Naive thymus-derived CD8-positive, alpha-beta T cell (primary cell): Measurements from ENCODE around the gene CALU. TPM values are rescaled to one million over a fixed set of nuclear protein-coding genes. Genes with fewer than 3 reads are reported as not detected.

Experiments
- ATAC-seq, 2 donors: fragments of 150-1000 bp; cut with Tn5 transposase in 1 of 2; sonication (Bioruptor Pico), chemical (Tn5 transposase) in 1 of 2; 1 replicate in 1 of 2; 2 replicates in 1 of 2; pipeline ENCODE4 v1.10.0; 2021; ENCODE audit warnings: mild to moderate bottlenecking in 2 of 2, moderate library complexity in 2 of 2
- POLR2A ChIA-PET: fragments of 350-600 bp; sonication (Branson Sonifier 250); formaldehyde crosslinking; loops from one replicate; lab custom pipeline; 2021; ENCODE audit warnings: antibody characterized with exemption; lab: Charles Lee
- DNase-seq, 10 donors: peaks; one replicate each; pipeline versions ENCODE4 v3.0.0 to v3.0.0-alpha.2; 2020 to 2022
- H3K27ac Mint-ChIP-seq, 10 donors: one replicate each; pipeline ENCODE4 v1.8.0; 2020 to 2022; ENCODE audit warnings: mild to moderate bottlenecking in 10 of 10, mixed read lengths in 10 of 10, moderate library complexity in 4 of 10, inconsistent platforms in 1 of 10
- H3K27me3 Mint-ChIP-seq, 5 donors: one replicate each; pipeline ENCODE4 v1.8.0; 2021 to 2022; ENCODE audit warnings: mixed read lengths in 5 of 5
- H3K36me3 Mint-ChIP-seq, 3 donors: one replicate each; pipeline ENCODE4 v1.8.0; 2020 to 2022; ENCODE audit warnings: mixed read lengths in 3 of 3, mild to moderate bottlenecking in 2 of 3, inconsistent platforms in 1 of 3
- H3K4me1 Mint-ChIP-seq, 4 donors: one replicate each; pipeline ENCODE4 v1.8.0; 2021 to 2022; ENCODE audit warnings: mixed read lengths in 4 of 4
- H3K4me3 Mint-ChIP-seq, 10 donors: one replicate each; pipeline ENCODE4 v1.8.0; 2020 to 2022; ENCODE audit warnings: mild to moderate bottlenecking in 10 of 10, mixed read lengths in 10 of 10, moderate library complexity in 6 of 10, inconsistent platforms in 1 of 10
- H3K9me3 Mint-ChIP-seq, 9 donors: one replicate each; pipeline ENCODE4 v1.8.0; 2020 to 2022; ENCODE audit warnings: mixed read lengths in 9 of 9, mild to moderate bottlenecking in 3 of 9, inconsistent platforms in 1 of 9, moderate library complexity in 1 of 9
- polyA plus RNA-seq, 3 donors: library from polyadenylated mRNA; unstranded; fragments of 300-500 nt; fragmentation: Illumina TruSeq; gene quantifications; one replicate each; pipeline ENCODE4 v1.2.3, GENCODE V29; 2021
- total RNA-seq, 8 experiments: library from RNA in 2 of 8; stranded (reverse) in 2 of 8; gene quantifications; one replicate each; pipeline ENCODE4 v1.2.3 and lab custom pipeline; 2021 to 2026

The CALU gene
- total and polyA plus RNA-seq, 5 experiments from 2014 or later = 13.6 to 21.5 (median 17.0) TPM

DNA sequence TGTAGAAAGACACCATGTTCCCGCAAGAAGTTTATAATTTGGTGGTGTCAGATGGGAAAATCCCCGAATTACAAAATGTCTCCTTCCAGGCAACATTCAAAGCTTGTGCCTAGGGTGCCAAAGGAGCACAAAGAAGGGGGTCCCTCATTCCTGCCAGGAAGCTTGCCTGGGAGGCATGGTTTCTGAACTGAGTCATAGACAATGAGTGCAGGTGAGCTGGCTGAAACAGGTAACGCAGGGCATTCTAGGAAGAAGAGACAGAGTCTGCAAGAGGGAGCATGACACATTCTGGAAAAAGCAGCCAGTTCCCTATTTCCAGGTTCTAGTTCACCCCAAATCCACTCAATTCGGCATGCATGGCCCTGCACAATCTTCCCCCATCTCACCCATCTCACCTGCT is 11.9 kb upstream of the CALU start:
- no peaks in the 10 kb centered on the region for H3K36me3 Mint-ChIP-seq
- POLR2A ChIA-PET = no interaction called here
- ATAC-seq (no peak), DNase-seq (no peak)
- H3K4me1 Mint-ChIP-seq = no peaks in the 10 kb centered on the region
- H3K9me3 Mint-ChIP-seq = no peaks in the 10 kb centered on the region
- peaks cover 15 to 45% (median 21%) of the 10 kb centered on the region in 5 donors for H3K27me3 Mint-ChIP-seq
- H3K4me3 Mint-ChIP-seq = no peak overlapping the region
- no peak overlapping the region for H3K27ac Mint-ChIP-seq

DNA sequence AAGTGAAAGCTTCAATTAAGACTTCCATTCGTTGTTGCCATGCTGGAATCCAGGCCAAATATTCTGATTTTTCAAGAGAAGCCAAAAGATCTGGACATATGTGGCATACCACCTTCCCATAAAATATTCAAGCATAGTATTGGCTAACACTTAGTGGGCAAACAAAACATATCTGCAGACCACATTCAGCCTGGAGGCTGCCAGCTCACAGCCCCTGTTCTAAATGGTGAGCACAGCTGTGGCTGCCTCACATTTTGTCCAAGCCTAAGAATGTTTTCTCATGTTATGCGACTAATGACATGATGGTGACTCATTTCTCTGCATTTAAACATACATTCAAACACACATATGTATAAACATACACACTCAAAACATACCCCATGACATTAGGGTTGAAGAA is 10.6 kb upstream of the CALU start:
- H3K9me3 Mint-ChIP-seq = no peaks in the 10 kb centered on the region
- no peaks in the 10 kb centered on the region for H3K36me3 Mint-ChIP-seq
- H3K27ac Mint-ChIP-seq = no peak overlapping the region
- POLR2A ChIA-PET = no interaction called here
- no peak overlapping the region for H3K4me3 Mint-ChIP-seq
- ATAC-seq (no peak), DNase-seq (no peak)
- H3K4me1 Mint-ChIP-seq = no peaks in the 10 kb centered on the region
- peaks cover 15 to 45% (median 21%) of the 10 kb centered on the region in 5 donors for H3K27me3 Mint-ChIP-seq

DNA sequence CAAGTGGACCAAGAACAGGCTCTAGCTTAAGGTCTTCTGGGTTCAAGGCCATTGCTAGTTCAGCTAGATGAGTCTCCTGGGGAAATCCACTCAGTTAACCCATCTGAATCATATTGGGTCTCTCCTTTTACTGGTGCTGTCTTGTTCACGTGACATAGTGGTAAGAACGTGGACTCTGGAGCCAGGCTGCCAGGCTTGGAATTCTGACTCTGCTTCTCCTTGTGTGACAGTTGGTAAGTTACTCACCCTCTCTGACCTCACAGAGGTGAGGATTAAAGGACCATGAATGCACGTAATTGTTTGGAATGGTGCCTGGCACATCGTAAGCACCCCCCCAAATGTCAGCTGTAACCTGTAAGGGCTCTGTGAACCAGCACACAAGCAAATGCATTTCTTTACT is 9.7 kb upstream of the CALU start:
- Mint-ChIP-seq H3K27me3 (peaks cover 11 to 40% (median 21%) of the 10 kb centered on the region in 5 donors), H3K4me3 (no peak overlapping the region), H3K27ac (no peak overlapping the region), H3K9me3 (no peaks in the 10 kb centered on the region), H3K4me1 (no peaks in the 10 kb centered on the region), H3K36me3 (no peaks in the 10 kb centered on the region)
- ATAC-seq = no peak
- DNase-seq = no peak
- POLR2A ChIA-PET = no interaction called here

DNA sequence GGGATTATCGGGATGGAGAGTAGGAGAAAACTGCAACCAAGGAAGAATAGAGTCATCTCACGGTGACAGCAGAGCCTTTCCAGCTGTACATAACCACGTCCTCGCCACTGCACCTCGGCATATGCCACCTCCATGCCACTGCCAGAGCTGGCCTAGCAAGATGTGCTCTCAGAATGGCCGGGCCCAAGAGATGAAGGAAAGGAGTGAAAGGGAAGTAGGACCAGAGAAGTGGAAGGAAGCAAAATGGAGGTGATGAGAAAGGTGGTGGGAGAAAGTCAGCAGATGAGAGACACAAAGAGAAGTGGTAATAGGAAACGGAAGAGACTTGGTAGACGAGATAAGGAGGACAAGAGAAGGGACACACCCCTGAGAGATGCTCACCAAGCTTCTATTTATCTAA is 8.0 kb upstream of the CALU start:
- POLR2A ChIA-PET = no interaction called here
- ATAC-seq = no peak
- DNase-seq = no peak
- peak overlapping the region in 1 of 10 donors; percentile 6 for H3K4me3 Mint-ChIP-seq
- H3K27ac Mint-ChIP-seq = peak overlapping the region in 1 of 10 donors; percentile 50
- H3K36me3 Mint-ChIP-seq = no peaks in the 10 kb centered on the region
- H3K4me1 Mint-ChIP-seq = peaks cover 0 to 14% (median 0%) of the 10 kb centered on the region in 4 donors
- H3K9me3 Mint-ChIP-seq = no peaks in the 10 kb centered on the region
- H3K27me3 Mint-ChIP-seq = peaks cover 5 to 28% (median 18%) of the 10 kb centered on the region in 5 donors

DNA sequence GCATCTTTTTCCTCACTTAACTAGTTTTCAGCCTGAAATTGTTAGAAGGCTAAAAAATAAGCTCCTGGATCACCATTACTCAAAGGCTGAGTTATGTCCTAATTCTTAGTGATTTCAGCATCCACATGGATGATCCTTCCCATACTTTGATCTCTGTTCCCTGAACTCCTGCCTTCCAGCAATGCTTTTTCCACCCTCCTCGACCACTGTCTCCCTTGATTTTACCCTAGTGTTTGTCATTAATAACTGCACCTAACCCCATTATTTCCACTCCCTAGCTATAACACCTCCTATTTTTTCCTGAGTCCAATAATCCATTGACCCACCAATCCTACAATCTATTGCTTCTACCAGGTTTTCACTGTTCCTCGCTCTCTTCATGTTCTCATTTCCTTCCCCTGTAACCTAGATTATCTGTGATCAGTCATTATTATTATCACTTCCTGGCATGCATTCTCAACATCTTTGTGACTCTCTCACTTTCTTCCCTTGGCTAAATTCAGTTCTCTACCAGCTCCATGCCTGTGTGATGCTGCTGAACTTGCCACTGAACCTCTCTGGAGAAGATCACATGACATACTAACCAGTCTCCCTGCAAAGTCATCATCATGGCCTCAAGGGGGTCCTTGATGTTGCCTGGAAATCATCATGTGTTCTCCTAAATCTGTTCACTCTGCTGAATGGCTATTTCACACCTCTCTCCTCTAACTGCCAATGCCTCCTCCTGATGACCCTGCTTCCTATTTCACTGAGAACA is 6.5 kb upstream of the CALU start:
- no peak overlapping the region for H3K27ac Mint-ChIP-seq
- H3K36me3 Mint-ChIP-seq = no peaks in the 10 kb centered on the region
- H3K9me3 Mint-ChIP-seq = no peaks in the 10 kb centered on the region
- H3K4me1 Mint-ChIP-seq = peaks cover 0 to 14% (median 1%) of the 10 kb centered on the region in 4 donors
- POLR2A ChIA-PET = no interaction called here
- peaks cover 5 to 13% (median 9%) of the 10 kb centered on the region in 5 donors for H3K27me3 Mint-ChIP-seq
- no peak overlapping the region for H3K4me3 Mint-ChIP-seq
- DNase-seq (no peak), ATAC-seq (no peak)

DNA sequence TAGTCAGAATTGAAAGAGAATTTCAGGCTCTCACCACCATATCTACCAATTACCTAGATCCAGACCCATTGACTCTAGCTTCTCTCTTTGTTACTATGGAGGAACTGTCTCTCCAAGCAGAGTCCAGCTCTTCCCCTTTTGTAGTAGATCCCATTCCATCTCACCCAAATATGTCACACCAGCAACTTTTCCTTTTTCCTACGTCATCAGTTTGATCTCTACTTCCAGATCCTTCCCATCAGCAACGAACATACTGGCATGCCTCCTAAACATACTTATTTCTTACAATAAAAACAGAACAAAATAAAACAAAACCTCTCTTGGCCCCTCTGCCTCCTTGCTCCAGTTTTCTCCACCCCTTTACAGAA is 5.9 kb upstream of the CALU start:
- POLR2A ChIA-PET = no interaction called here
- Mint-ChIP-seq H3K27ac (no peak overlapping the region), H3K4me3 (no peak overlapping the region), H3K36me3 (no peaks in the 10 kb centered on the region), H3K27me3 (peaks cover 5 to 11% (median 8%) of the 10 kb centered on the region in 5 donors), H3K4me1 (peaks cover 3 to 20% (median 6%) of the 10 kb centered on the region in 4 donors), H3K9me3 (no peaks in the 10 kb centered on the region)
- ATAC-seq (no peak), DNase-seq (no peak)

DNA sequence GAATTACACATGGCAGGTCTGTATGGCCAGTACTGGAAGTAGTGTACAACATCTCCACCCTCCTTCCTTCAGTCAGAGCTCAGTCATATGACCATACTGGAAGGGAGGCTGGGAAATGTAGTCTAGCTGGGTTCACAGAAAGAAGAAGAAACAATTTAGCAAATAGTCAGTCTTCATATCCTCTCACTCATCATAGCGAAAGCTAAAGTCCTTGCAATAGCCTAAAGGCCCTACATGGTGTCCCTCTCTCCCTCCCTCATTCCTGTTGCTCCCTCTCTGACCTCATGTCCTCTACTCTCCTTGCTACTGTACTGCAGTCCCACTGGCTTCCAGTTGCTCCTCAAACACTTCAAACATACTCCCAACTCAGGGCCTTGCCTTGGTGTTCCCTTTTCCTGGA is 4.3 kb upstream of the CALU start:
- POLR2A ChIA-PET = no interaction called here
- peak overlapping the region in 1 of 10 donors; percentile 16 for H3K27ac Mint-ChIP-seq

DNA sequence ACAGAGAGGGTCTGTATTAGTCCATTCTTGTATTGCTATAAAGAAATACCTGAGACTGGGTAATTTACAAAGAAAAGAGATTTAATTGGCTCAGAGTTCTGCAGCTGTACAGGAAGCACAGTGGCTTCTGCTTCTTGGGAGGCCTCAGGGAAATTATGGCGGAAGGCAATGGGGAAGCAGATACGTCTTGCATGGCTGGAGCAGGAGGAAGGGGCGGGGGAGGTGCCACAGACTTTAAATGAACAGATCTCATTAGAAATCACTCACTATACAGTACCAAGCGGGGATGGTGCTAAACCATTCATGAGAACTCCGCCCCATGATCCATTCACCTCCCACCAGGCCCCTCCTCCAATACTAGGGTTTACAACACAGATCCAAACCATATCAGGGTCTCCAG is 3.7 kb upstream of the CALU start:
- ATAC-seq = no peak
- Mint-ChIP-seq H3K4me3 (no peak overlapping the region), H3K9me3 (no peaks in the 10 kb centered on the region), H3K36me3 (no peaks in the 10 kb centered on the region), H3K27ac (peak overlapping the region in 1 of 10 donors; percentile 16), H3K27me3 (peaks cover 5 to 11% (median 8%) of the 10 kb centered on the region in 5 donors), H3K4me1 (peaks cover 10 to 36% (median 20%) of the 10 kb centered on the region in 4 donors)
- DNase-seq = no peak
- POLR2A ChIA-PET = no interaction called here

More for the DNA sequence above, 4.3 kb upstream of the CALU start:
- Mint-ChIP-seq H3K4me1 (peaks cover 10 to 30% (median 15%) of the 10 kb centered on the region in 4 donors), H3K4me3 (no peak overlapping the region), H3K27me3 (peaks cover 5 to 11% (median 8%) of the 10 kb centered on the region in 5 donors), H3K36me3 (no peaks in the 10 kb centered on the region), H3K9me3 (no peaks in the 10 kb centered on the region)
- ATAC-seq (no peak), DNase-seq (no peak)

DNA sequence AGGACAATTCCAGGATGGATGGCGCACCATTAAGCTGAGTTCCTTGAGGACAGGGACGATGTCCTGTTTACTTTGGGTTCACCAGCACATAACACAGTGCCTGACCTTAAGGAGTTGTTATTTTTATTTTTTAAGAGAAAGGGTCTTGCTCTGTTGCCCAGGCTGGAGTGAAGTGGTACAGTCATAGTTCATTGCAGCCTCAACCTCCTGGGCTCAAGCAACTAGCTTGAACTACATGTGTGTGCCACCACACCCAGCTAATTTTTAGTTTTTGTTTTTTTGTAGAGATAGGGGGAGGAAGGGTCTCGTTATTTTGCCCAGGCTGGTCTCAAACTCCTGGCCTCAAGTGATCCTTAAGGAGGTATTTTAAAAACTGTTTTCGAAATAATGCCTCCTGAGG is 1.7 kb upstream of the CALU start:
- Mint-ChIP-seq H3K4me3 (peak overlapping the region in 2 of 10 donors; percentile 43 to 93), H3K27me3 (peaks cover 0 to 3% (median 0%) of the 10 kb centered on the region in 5 donors), H3K27ac (peak overlapping the region in 1 of 10 donors; percentile 89), H3K36me3 (no peaks in the 10 kb centered on the region), H3K9me3 (no peaks in the 10 kb centered on the region), H3K4me1 (peaks cover 15 to 55% (median 35%) of the 10 kb centered on the region in 4 donors)
- no peak for ATAC-seq
- POLR2A ChIA-PET = interaction anchor here (1.4 kb wide), 1 partner anchor 19 kb away, joined by 4 read pairs; no protein-coding TSS in a partner anchor
- DNase-seq = no peak

DNA sequence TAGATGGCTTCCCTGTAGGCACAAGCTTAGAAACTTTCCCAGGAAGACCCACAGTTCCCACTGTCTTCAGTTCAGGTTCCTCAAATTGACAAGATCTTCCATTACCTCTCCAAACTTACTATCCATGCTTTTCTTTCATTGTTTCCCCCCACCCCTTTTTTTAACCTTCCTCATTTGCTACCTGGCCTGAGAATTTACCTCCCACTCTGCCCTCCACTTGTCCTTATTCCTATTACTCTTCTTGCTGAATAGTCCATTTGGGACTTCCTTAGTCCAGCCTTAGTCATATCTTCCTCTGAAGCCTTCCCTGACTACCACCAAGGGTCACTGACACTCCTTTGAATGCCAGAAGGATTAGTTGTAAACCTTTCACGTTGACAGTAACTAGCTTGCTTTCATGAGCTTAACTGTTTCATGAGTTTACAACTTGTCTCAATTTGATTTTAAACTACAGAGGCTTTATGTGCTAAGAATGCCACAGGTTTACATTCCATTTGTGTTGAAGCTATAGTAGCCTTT is 1.2 kb upstream of the CALU start:
- H3K9me3 Mint-ChIP-seq = no peaks in the 10 kb centered on the region
- POLR2A ChIA-PET = interaction anchor here (0.6 to 1.4 kb wide), 2 partner anchors 19 to 562 kb away, joined by 4 read pairs; no protein-coding TSS in a partner anchor
- peak overlapping the region in 9 of 10 donors; percentile 21 to 100 (median 96) for H3K27ac Mint-ChIP-seq
- DNase-seq = no peak
- peaks cover 0 to 3% (median 0%) of the 10 kb centered on the region in 5 donors for H3K27me3 Mint-ChIP-seq
- ATAC-seq = no peak
- peak overlapping the region; percentile 64 to 100 (median 99) for H3K4me3 Mint-ChIP-seq
- H3K36me3 Mint-ChIP-seq = no peaks in the 10 kb centered on the region
- peaks cover 15 to 55% (median 36%) of the 10 kb centered on the region in 4 donors for H3K4me1 Mint-ChIP-seq

DNA sequence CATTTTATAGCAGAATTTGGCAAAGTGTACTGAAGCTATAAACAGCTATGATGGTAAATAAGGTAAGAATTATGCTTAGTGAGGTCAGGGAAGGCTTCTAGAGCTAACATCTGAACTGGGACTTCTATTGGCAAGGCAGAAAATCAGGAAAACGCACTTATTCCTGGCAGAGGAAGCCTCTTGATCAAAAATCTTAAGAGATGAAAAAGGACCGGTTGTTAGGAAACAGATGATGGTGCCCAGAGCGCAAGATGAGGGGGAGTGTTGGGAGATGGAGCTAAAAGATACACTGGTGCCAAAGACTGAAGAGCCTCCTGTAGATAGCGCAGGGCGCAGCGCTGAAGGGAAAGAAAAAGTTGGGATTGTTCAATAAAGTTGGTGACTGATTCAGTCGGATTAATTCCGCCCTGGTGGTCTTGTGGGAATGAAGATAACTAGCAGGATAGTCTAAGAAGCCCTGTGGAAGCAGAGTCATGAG is 550 bp upstream of the CALU start:
- peaks cover 0 to 3% (median 0%) of the 10 kb centered on the region in 5 donors for H3K27me3 Mint-ChIP-seq
- POLR2A ChIA-PET = interaction anchor here (0.6 to 2.2 kb wide), 3 partner anchors 53 to 561 kb away, joined by 3 to 14 read pairs (median 4); partner anchors contain the start of genes ATP6V1F and CCDC136
- H3K9me3 Mint-ChIP-seq = no peaks in the 10 kb centered on the region
- ATAC-seq = peak; percentile 11 to 13
- no peaks in the 10 kb centered on the region for H3K36me3 Mint-ChIP-seq
- peak overlapping the region; percentile 89 to 100 (median 99) for H3K4me3 Mint-ChIP-seq
- peak overlapping the region; percentile 65 to 100 (median 98) for H3K27ac Mint-ChIP-seq
- peaks cover 15 to 59% (median 37%) of the 10 kb centered on the region in 4 donors for H3K4me1 Mint-ChIP-seq
- peak in 3 of 10 donors; percentile 20 to 39 (median 32) for DNase-seq

DNA sequence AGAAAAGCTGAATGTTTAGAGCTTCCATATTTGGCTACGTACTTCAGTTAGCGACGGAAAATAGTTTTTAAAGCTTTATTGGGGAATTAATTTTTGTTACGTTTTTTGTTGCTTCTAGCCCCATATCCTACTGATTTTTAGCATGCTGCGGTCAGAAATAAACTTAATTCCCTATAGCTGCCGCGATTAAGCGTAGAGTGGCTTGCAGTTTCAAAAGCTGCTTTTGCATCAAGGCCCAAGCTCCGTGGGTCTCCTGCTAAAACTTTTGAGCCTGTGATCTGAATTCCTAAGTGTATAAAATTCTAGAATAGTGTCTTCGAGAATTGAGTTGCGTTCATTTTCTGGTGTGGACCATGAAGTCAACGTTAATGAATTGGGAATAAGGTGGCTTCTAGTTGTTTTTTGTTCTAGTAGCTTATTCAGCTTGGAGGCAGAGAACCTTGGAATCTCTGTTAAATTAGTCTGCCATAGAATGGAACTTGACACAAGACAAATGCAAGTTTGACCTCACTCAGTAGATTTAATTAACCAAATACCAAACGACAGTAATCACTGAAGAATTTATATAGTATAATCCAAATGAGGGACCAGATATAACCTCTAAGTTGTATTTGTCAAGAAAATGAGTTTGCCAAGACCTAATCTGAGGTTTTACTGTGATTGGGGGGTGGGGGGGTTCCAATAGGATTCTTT is 977 bp downstream of the CALU start:
- Mint-ChIP-seq H3K27me3 (peaks cover 0 to 2% (median 0%) of the 10 kb centered on the region in 5 donors), H3K9me3 (no peaks in the 10 kb centered on the region), H3K36me3 (no peaks in the 10 kb centered on the region), H3K4me3 (peak overlapping the region; percentile 89 to 100 (median 99)), H3K27ac (peak overlapping the region; percentile 89 to 100 (median 98)), H3K4me1 (peaks cover 21 to 64% (median 47%) of the 10 kb centered on the region in 4 donors)
- POLR2A ChIA-PET = interaction anchor here (0.6 to 2.2 kb wide), 3 partner anchors 16 to 52 kb away, joined by 3 to 14 read pairs (median 4); partner anchors contain the start of gene CCDC136
- DNase-seq (no peak), ATAC-seq (no peak)
